Measurements from ENCODE around the gene ILDR1. TPM values are rescaled to one million over a fixed set of nuclear protein-coding genes. Genes with fewer than 3 reads are reported as not detected.

Gene ILDR1
- polyA plus RNA-seq, 4 donors: 0.22 to 5.1 (median 2.8) TPM

DNA sequence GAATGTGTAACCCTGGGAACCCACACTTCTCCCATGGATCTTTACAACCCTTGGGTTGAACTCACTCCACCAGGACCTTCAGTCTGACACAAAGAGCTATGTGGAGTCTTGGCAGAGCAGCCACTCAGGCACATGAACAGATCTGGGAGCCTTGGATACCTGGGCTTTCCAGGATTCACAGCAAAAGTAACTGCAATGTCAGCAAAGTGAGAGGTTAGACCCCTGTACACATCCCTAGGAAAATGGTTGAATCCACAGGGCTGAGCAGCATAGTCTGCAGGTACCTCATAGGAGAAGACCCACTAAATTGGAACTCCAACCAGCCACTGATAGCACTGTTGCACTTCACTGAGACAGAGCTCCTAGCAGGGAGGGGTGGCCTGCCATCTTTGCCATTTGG lies 59.6 kb downstream of the ILDR1 start:
- H3K27me3 ChIP-seq (ENCODE audit: control insufficient read depth in 3 of 3, insufficient read depth in 3 of 3, low read length in 3 of 3): no peaks in the 10 kb centered on the region
- no peaks in the 10 kb centered on the region for H3K4me1 ChIP-seq (ENCODE audit: control insufficient read depth in 3 of 3, insufficient read depth in 2 of 3, low read depth in 1 of 3, low read length in 2 of 3)
- DNase-seq: no peak
- no peaks in the 10 kb centered on the region for H3K36me3 ChIP-seq (ENCODE audit: control insufficient read depth in 3 of 3, insufficient read depth in 2 of 3, low read depth in 1 of 3, low read length in 3 of 3)
- FAIRE-seq: no peak
- H3K9me3 ChIP-seq (ENCODE audit: control insufficient read depth in 2 of 2, insufficient read depth in 1 of 2, low read depth in 1 of 2, low read length in 1 of 2): peaks cover 0 to 2% of the 10 kb centered on the region in 2 donors
- H3K27ac ChIP-seq (ENCODE audit: low read depth in 1 of 3, low read length in 2 of 3): no peak overlapping the region
- no peak overlapping the region for H3K4me3 ChIP-seq (ENCODE audit: low read depth in 1 of 3, low read length in 3 of 3)

DNA sequence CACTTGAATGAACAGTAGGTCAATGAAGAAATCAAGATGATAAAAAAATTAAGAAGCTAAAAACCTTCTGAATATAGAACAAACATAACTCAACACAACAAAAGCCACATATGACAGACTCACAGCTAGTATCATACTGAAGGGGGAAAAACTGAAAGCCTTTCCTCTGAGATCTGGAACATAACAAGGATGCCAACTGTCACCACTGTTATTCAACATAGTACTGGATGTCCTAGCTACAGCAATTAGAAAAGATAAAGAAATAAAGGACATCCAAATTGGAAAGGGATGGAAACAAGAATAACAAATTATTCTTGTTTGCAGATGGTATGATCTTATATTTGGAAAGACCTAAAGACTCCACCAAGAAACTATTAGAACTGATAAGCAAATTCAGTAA lies 60.8 kb downstream of the ILDR1 start:
- Histone ChIP-seq H3K27me3 (ENCODE audit: control insufficient read depth in 3 of 3, insufficient read depth in 3 of 3, low read length in 3 of 3) (no peaks in the 10 kb centered on the region), H3K4me1 (ENCODE audit: control insufficient read depth in 3 of 3, insufficient read depth in 2 of 3, low read depth in 1 of 3, low read length in 2 of 3) (no peaks in the 10 kb centered on the region), H3K9me3 (ENCODE audit: control insufficient read depth in 2 of 2, insufficient read depth in 1 of 2, low read depth in 1 of 2, low read length in 1 of 2) (peaks cover 0 to 2% of the 10 kb centered on the region in 2 donors), H3K4me3 (ENCODE audit: low read depth in 1 of 3, low read length in 3 of 3) (no peak overlapping the region), H3K27ac (ENCODE audit: low read depth in 1 of 3, low read length in 2 of 3) (no peak overlapping the region), H3K36me3 (ENCODE audit: control insufficient read depth in 3 of 3, insufficient read depth in 2 of 3, low read depth in 1 of 3, low read length in 3 of 3) (no peaks in the 10 kb centered on the region)
- FAIRE-seq (no peak), DNase-seq (no peak)

DNA sequence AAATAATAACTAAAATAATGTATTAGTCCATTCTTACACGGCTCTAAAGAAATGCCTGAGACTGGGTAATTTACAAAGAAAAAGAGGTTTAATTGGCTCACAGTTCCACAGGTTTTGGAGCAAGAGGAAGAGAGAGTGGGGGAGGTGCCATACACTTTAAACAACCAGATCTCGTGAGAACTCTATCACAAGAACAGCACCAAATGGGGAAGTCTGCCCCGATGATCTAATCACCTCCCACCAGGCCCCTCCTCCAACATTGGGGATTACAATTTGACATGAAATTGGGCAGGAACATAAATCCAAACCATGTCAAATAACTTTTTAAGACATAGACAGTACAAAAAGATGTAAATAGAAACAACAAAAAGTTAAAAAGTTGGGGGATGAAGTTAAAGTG lies 63.2 kb downstream of the ILDR1 start:
- no peaks in the 10 kb centered on the region for H3K4me1 ChIP-seq (ENCODE audit: control insufficient read depth in 3 of 3, insufficient read depth in 2 of 3, low read depth in 1 of 3, low read length in 2 of 3)
- peaks cover 0 to 2% of the 10 kb centered on the region in 2 donors for H3K9me3 ChIP-seq (ENCODE audit: control insufficient read depth in 2 of 2, insufficient read depth in 1 of 2, low read depth in 1 of 2, low read length in 1 of 2)
- FAIRE-seq (no peak), DNase-seq (no peak)
- no peaks in the 10 kb centered on the region for H3K27me3 ChIP-seq (ENCODE audit: control insufficient read depth in 3 of 3, insufficient read depth in 3 of 3, low read length in 3 of 3)
- H3K4me3 ChIP-seq (ENCODE audit: low read depth in 1 of 3, low read length in 3 of 3): no peak overlapping the region
- no peaks in the 10 kb centered on the region for H3K36me3 ChIP-seq (ENCODE audit: control insufficient read depth in 3 of 3, insufficient read depth in 2 of 3, low read depth in 1 of 3, low read length in 3 of 3)
- H3K27ac ChIP-seq (ENCODE audit: low read depth in 1 of 3, low read length in 2 of 3): no peak overlapping the region
- 69 to 87% (median 79%) methylated on average over 3 of the region's 3 CpGs for WGBS, 3 donors

DNA sequence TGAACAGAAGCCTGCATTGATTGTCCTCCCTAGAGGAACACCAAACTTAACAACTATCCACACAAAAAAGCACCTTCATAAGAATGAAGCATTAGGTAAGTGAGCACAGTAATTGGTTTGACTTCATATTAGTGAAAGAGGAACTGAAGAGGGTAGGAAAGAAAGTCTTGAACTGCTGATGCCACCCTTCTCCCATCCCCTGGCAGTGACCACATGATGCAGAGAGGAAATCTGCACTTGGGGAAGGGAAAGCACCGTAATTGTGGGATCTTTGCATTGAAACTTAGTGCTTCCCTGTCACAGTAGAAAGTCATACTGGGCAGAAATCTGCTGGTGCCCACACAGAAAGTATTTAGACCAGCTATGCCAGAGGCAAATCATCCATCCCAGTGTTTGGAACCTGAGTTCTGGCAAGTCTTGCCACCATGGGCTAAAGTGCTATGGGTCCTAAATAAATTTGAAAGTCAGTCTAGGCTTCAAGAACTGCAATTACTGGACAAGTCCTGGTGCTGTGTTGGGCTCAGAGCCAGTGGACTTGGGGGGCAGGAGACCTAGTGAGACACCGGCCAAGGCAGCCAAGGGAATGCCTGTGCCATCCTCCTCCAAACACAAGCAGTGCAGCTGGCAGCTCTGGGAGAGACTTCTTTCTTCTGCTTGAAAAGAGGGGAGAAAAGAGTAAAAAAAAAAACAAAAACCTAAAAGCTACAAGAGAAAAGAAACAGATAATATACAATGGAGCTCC lies 64.2 kb downstream of the ILDR1 start:
- Histone ChIP-seq H3K9me3 (ENCODE audit: control insufficient read depth in 2 of 2, insufficient read depth in 1 of 2, low read depth in 1 of 2, low read length in 1 of 2) (peaks cover 0 to 2% of the 10 kb centered on the region in 2 donors), H3K4me1 (ENCODE audit: control insufficient read depth in 3 of 3, insufficient read depth in 2 of 3, low read depth in 1 of 3, low read length in 2 of 3) (no peaks in the 10 kb centered on the region), H3K27me3 (ENCODE audit: control insufficient read depth in 3 of 3, insufficient read depth in 3 of 3, low read length in 3 of 3) (no peaks in the 10 kb centered on the region), H3K4me3 (ENCODE audit: low read depth in 1 of 3, low read length in 3 of 3) (no peak overlapping the region), H3K36me3 (ENCODE audit: control insufficient read depth in 3 of 3, insufficient read depth in 2 of 3, low read depth in 1 of 3, low read length in 3 of 3) (no peaks in the 10 kb centered on the region), H3K27ac (ENCODE audit: low read depth in 1 of 3, low read length in 2 of 3) (no peak overlapping the region)
- WGBS, 3 donors: 82 to 97% (median 88%) methylated on average over 2 of the region's 2 CpGs
- FAIRE-seq: no peak
- DNase-seq: no peak

DNA sequence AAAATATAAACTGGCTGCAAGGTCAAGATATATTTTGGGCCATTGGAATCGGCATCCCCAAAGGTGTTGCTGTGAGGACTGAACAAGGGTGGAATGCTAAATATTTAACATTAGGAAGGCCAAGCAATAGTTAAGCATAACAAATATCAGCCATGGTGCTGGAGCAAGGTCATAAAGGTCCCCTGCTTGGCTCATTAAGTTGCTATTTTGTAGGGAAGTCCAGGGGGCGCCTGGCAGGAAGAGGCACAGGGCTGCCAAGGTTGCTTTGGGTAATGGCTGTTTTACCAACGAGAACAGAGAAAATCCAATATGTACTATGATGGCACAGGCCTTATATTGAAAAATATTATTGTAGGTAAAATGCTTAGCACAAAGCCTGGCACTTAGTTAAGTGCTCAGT lies 65.7 kb downstream of the ILDR1 start:
- no peaks in the 10 kb centered on the region for H3K27me3 ChIP-seq (ENCODE audit: control insufficient read depth in 3 of 3, insufficient read depth in 3 of 3, low read length in 3 of 3)
- no peaks in the 10 kb centered on the region for H3K36me3 ChIP-seq (ENCODE audit: control insufficient read depth in 3 of 3, insufficient read depth in 2 of 3, low read depth in 1 of 3, low read length in 3 of 3)
- WGBS, 3 donors: 86 to 92% (median 90%) methylated on average over 3 of the region's 3 CpGs
- H3K4me3 ChIP-seq (ENCODE audit: low read depth in 1 of 3, low read length in 3 of 3): no peak overlapping the region
- DNase-seq: no peak
- H3K4me1 ChIP-seq (ENCODE audit: control insufficient read depth in 3 of 3, insufficient read depth in 2 of 3, low read depth in 1 of 3, low read length in 2 of 3): no peaks in the 10 kb centered on the region
- FAIRE-seq: no peak
- H3K9me3 ChIP-seq (ENCODE audit: control insufficient read depth in 2 of 2, insufficient read depth in 1 of 2, low read depth in 1 of 2, low read length in 1 of 2): peaks cover 0 to 5% of the 10 kb centered on the region in 2 donors
- H3K27ac ChIP-seq (ENCODE audit: low read depth in 1 of 3, low read length in 2 of 3): no peak overlapping the region

DNA sequence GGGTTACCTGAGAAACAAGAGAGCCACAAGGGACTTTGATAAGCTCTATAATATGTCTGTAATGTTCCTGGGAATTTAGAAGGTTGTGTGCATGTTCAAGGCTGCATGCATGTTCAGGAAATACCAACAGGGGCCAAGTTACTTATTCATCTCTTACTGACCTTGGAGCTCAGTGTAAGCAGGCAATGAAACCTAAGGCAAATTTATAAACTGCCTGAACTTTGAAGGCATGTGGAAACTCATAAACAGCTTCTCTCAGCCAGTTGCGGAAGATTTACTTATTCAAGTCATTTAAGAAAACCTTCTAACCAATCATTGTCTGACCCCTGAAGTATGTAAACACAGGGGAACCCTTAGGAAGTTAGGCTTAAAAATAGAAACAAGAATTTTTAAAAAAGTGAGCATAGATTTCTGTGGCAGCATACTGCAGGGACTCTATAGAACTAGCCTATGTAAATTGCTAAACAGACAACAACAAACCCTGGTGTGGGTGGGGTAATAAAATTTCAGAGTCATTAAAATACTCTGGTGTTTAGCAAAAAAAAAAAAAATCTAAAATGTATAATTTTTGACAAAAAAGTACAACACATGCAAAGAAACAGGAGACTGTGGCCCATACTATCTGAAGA lies 70.6 kb downstream of the ILDR1 start:
- Histone ChIP-seq H3K9me3 (ENCODE audit: control insufficient read depth in 2 of 2, insufficient read depth in 1 of 2, low read depth in 1 of 2, low read length in 1 of 2) (peaks cover 0 to 5% of the 10 kb centered on the region in 2 donors), H3K4me3 (ENCODE audit: low read depth in 1 of 3, low read length in 3 of 3) (no peak overlapping the region), H3K36me3 (ENCODE audit: control insufficient read depth in 3 of 3, insufficient read depth in 2 of 3, low read depth in 1 of 3, low read length in 3 of 3) (no peaks in the 10 kb centered on the region), H3K4me1 (ENCODE audit: control insufficient read depth in 3 of 3, insufficient read depth in 2 of 3, low read depth in 1 of 3, low read length in 2 of 3) (no peaks in the 10 kb centered on the region), H3K27me3 (ENCODE audit: control insufficient read depth in 3 of 3, insufficient read depth in 3 of 3, low read length in 3 of 3) (no peaks in the 10 kb centered on the region), H3K27ac (ENCODE audit: low read depth in 1 of 3, low read length in 2 of 3) (peak overlapping the region in 1 of 3 donors; percentile 9)
- WGBS, 3 donors: 0 to 80% (median 27%) methylated on average over 1 of the region's 1 CpG
- no peak for FAIRE-seq
- DNase-seq: peak in 1 of 2 donors; percentile 44

DNA sequence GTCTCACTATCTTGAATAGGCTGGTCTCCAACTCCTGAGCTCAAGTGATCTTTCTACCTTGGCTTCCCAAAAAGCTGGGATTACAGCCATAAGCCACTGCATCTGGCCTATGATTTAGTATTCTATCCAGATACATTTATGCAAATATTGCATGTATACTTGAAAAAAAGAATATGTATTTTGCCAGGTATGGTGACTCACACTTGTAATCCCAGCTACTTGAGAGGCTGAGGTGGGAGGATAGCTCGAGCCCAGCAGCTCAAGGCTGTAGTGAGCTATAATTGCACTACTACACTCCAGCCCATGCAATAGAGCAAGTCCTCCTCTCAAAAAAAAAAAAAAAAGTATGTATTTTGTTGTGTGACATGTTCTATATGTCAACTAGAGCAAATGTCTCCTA lies 73.4 kb downstream of the ILDR1 start:
- Histone ChIP-seq H3K4me1 (ENCODE audit: control insufficient read depth in 3 of 3, insufficient read depth in 2 of 3, low read depth in 1 of 3, low read length in 2 of 3) (no peaks in the 10 kb centered on the region), H3K27ac (ENCODE audit: low read depth in 1 of 3, low read length in 2 of 3) (no peak overlapping the region), H3K4me3 (ENCODE audit: low read depth in 1 of 3, low read length in 3 of 3) (no peak overlapping the region), H3K36me3 (ENCODE audit: control insufficient read depth in 3 of 3, insufficient read depth in 2 of 3, low read depth in 1 of 3, low read length in 3 of 3) (no peaks in the 10 kb centered on the region), H3K9me3 (ENCODE audit: control insufficient read depth in 2 of 2, insufficient read depth in 1 of 2, low read depth in 1 of 2, low read length in 1 of 2) (peaks cover 0 to 5% of the 10 kb centered on the region in 2 donors), H3K27me3 (ENCODE audit: control insufficient read depth in 3 of 3, insufficient read depth in 3 of 3, low read length in 3 of 3) (no peaks in the 10 kb centered on the region)
- 90 to 95% (median 91%) methylated on average over 1 of the region's 1 CpG for WGBS, 3 donors
- DNase-seq (no peak), FAIRE-seq (no peak)

DNA sequence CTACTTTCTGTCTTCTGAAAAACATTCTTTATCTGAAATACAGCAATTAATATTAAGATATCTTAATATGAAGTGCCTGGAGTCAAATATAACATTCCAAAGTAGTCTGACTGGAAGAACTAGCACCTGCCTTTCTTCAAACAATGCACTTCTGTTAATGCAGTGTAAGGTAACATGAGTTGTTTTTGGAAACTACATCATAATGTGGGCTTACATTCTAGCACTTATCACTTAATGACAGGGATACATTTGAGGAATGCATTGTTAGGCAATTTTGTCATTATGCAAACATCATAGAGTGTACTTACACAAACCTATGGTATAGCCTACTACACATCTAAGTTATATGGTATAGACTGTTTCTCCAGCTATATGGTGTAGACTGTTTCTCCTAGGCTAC lies 78.6 kb downstream of the ILDR1 start:
- Histone ChIP-seq H3K4me1 (ENCODE audit: control insufficient read depth in 3 of 3, insufficient read depth in 2 of 3, low read depth in 1 of 3, low read length in 2 of 3) (peaks cover 0 to 8% (median 0%) of the 10 kb centered on the region in 3 donors), H3K9me3 (ENCODE audit: control insufficient read depth in 2 of 2, insufficient read depth in 1 of 2, low read depth in 1 of 2, low read length in 1 of 2) (no peaks in the 10 kb centered on the region), H3K27ac (ENCODE audit: low read depth in 1 of 3, low read length in 2 of 3) (no peak overlapping the region), H3K36me3 (ENCODE audit: control insufficient read depth in 3 of 3, insufficient read depth in 2 of 3, low read depth in 1 of 3, low read length in 3 of 3) (peaks cover 0 to 4% (median 0%) of the 10 kb centered on the region in 3 donors), H3K27me3 (ENCODE audit: control insufficient read depth in 3 of 3, insufficient read depth in 3 of 3, low read length in 3 of 3) (no peaks in the 10 kb centered on the region), H3K4me3 (ENCODE audit: low read depth in 1 of 3, low read length in 3 of 3) (no peak overlapping the region)
- DNase-seq (no peak), FAIRE-seq (no peak)
